T1000 (cell line): Measurements from ENCODE around the gene VRK1.

ENCODE experiments used
- DNase-seq: peaks from one replicate; lab custom pipeline; 2025; ENCODE audit warnings: mixed read lengths; lab: John Stamatoyannopoulos, UW

The VRK1 gene

DNA sequence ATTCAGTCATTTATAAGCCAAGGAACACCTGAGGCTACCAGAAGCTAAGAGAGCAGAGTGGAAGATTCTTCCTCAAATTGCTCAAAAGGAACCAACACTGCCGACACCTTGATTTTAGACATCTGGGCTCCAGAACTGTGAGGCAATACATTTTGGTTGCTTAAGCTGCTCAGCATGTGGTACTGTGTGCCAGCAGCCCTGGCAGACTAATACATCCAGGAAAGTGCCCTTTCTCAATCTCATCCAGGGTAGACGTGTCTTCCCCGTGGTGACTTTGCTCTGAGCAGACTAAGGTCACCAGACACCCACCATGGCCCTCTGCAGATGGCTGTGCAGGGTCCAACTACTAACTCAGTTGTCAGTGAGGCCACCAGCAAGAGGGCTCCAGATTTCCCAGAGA is 122.8 kb downstream of the VRK1 start:
- no peak for DNase-seq

DNA sequence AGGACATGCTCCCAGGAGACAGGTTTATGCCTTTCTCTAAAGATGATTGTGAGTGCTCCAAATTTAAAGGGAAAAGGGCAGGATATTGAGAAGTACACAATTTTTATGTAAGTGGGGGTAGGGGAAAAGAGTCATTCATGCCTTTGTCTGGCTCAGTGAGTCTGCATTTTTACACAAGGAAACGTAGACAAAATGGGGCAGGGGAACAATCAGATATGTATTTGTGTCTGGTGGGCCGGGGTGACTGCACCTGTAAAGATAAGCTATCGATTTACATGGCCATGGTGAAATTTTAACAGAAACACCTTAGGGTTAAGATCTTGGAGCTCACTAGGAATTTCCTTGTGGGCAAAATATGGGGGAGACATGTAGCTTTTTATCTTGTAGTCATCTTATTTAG is 123.6 kb downstream of the VRK1 start:
- no peak for DNase-seq

DNA sequence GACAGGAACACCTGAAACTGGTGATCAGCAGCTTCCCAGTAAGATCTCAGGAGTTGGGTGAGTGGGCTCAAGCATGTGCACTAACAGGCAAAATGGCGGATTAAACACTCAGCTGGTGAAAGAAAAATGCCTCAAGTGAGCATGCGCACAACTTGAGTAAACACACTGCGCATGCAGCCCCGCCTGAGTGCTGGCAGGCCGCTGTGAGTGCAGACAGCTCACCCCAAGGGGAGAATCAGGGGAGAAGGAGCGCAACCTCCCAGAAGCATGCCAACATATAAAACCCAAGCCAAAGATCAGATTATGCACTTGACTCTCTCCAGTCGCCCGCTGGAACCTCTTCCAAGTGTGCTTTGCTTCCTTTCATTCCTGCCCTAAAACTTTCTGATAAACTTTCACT is 125.8 kb downstream of the VRK1 start:
- no peak for DNase-seq

DNA sequence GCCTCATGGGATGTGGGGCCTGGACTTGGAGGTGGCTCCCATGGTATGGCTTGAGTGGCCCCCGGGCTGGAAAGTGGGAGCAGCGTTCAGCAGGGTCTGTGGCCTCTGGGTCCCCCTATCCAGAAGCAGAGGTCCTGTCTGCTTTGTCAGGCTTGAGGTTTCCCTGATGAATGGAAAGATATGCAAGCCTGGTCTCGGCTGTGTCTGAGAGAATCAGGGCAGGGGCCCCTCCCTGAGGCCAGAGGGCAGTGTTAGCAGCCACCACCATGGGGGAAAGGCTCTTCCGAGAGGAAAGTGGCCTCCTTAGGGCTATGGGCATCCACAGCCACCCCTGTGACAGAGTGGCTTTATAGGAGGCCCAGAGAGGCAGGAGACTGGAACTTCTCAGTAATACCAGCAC is 128.2 kb downstream of the VRK1 start:
- DNase-seq: no peak

DNA sequence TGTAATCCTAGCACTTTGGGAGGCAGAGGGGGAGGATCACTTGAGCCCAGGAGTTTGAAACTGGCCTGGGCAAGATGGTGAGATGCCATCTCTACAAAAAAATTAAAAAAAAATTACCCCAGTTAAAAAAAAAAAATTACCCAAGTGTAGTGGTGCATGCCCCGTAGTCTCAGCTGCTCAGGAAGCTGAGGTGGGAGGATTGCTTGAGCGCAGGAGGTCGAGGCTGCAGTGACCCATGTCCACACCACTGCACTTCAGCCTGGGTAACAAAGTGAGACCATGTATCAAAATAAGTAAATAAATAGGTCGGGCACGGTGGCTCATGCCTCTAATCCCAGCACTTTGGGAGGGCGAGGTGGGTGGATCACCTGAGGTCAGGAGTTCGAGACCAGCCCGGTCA is 128.8 kb downstream of the VRK1 start:
- DNase-seq: no peak

DNA sequence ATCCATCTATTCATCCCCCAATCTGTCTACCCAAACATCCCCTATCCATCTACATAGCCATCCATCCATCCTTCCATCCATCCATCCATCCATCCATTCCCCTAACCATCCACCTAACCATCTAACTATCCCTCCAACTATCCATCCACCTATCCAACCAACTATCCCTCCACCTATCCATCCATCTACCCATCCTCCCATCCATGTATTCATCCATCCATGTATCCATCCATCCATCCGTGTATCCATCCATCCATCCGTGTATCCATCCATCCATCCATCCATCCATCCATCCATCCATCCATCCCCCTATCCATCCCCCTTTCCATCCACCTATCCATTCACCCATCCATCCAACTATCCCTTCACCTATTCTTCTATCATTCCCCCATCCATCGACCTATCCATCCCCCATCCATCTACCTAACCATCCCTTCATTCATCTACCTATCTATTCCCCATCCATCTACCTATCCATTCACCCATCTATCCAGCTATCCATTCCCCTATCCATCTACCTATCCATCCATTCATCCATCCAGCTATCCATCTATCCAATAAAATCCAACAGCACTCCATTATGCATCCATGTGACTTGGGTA is 131.7 kb downstream of the VRK1 start:
- DNase-seq: no peak

DNA sequence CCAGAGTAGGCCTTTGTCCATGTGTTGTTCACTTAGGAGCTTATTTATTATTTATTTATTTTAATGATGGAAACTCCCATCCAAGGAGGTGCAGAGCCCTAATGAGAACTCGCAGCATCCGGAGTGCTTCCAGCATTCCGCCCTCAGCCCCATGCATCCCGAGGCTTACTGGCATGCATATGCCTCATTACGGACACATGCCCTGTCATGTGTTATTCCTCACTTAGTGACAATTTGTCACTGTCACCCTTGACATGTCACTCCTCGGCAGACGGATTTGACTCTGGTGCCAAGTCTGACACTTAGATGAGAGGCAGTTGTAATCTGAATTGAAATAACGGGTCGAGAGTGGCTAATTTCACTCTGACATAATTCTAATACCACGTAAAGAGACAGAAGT is 132.8 kb downstream of the VRK1 start:
- no peak for DNase-seq

DNA sequence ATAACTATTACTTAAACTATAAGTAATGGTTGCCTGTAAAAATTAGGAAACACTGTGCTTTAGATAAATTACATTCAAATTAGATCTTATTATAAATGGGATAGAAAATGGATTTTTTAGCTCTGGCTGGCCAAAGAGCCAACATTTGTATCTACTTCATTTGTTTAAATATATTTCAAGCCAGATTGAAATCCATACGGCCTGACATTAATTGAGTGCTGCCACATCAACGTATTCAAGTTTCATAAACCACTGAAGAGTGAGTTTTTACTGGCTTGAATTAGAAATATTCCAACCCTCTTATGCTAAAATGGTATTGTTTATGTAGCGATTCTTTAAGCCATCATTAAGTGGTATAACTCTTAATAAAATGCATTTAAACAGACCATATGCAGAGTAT is 133.3 kb downstream of the VRK1 start:
- no peak for DNase-seq
